HepG2 (cell line): Measurements from ENCODE around the gene GGTA1. TPM values are rescaled to one million over a fixed set of nuclear protein-coding genes. Genes with fewer than 3 reads are reported as not detected.

Experiments used
- ETV6 ChIP-seq: sonication (generic); formaldehyde crosslinking; conservative IDR thresholded peaks from 2 replicates; pipeline ENCODE4 v1.4.0; 2020; ENCODE audit warnings: missing genetic modification reagents
- GPN1 ChIP-seq: sonication (generic); formaldehyde crosslinking; IDR thresholded peaks from 2 replicates; pipeline ENCODE4 v1.5.1; 2020; ENCODE audit warnings: missing genetic modification reagents, borderline replicate concordance
- IRF2 ChIP-seq: IDR thresholded peaks from 2 replicates; pipeline ENCODE4 v1.6.1; 2018; ENCODE audit warnings: missing genetic modification reagents, missing compliant biosample characterization
- KDM3A ChIP-seq: IDR thresholded peaks from 2 replicates; pipeline ENCODE4 v1.6.1; 2018; ENCODE audit warnings: low read depth, missing compliant biosample characterization
- KDM5A ChIP-seq: fragments of 200-600 bp; sonication (generic); IDR thresholded peaks from 2 replicates; pipeline ENCODE4 v1.7.0; 2018; ENCODE audit warnings: antibody characterized with exemption, mild to moderate bottlenecking, low read length, borderline replicate concordance
- MBNL3 ChIP-seq: fragments of 250-450 bp; sonication (Bioruptor Pico); conservative IDR thresholded peaks from 2 replicates; pipeline ENCODE4 v1.8.0; 2022; ENCODE audit warnings: mild to moderate bottlenecking, inconsistent platforms
- ONECUT2 ChIP-seq: sonication (generic); formaldehyde crosslinking; IDR thresholded peaks from 2 replicates; pipeline ENCODE4 v1.4.0; 2020; ENCODE audit warnings: missing genetic modification reagents
- PRDM4 ChIP-seq: sonication (generic); formaldehyde crosslinking; IDR thresholded peaks from 2 replicates; pipeline ENCODE4 v1.9.0; 2021; ENCODE audit warnings: missing genetic modification reagents, borderline replicate concordance
- RFX1 ChIP-seq: fragments of 450-650 bp; IDR thresholded peaks from 2 replicates; pipeline ENCODE4 v1.6.1; 2017
- RFX3 ChIP-seq: IDR thresholded peaks from 2 replicates; pipeline ENCODE4 v1.6.1; 2016; ENCODE audit warnings: missing biosample characterization, missing genetic modification reagents
- SMYD3 ChIP-seq: sonication (generic); formaldehyde crosslinking; IDR thresholded peaks from 2 replicates; pipeline ENCODE4 v1.8.1; 2023; ENCODE audit warnings: mild to moderate bottlenecking, missing genetic modification reagents
- ZNF672 ChIP-seq: sonication (generic); formaldehyde crosslinking; IDR thresholded peaks from 2 replicates; pipeline ENCODE4 v1.8.1; 2022; ENCODE audit warnings: missing genetic modification reagents
- ZNF766 ChIP-seq: sonication (generic); formaldehyde crosslinking; IDR thresholded peaks from 2 replicates; pipeline ENCODE4 v1.5.0; 2020; ENCODE audit warnings: missing genetic modification reagents, borderline replicate concordance
- polyA plus RNA-seq, 8 experiments: library from polyadenylated mRNA; depleted of rRNA in 3 of 8; stranded (reverse) in 7 of 8; unstranded in 1 of 8; fragments of >200 nt; fragmentation: Illumina TruSeq in 4 of 8; extraction: Trizol in 4 of 8; gene quantifications; 2 replicates each; pipeline versions ENCODE4 v1.2.1 to v1.2.3, GENCODE V29; 2011 to 2016; ENCODE audit warnings: low read depth in 4 of 8, missing spikeins in 1 of 8, mixed read lengths in 1 of 8; ENCODE audit not compliant: insufficient read depth in 1 of 8
- total RNA-seq, 5 experiments: library from RNA; depleted of rRNA; stranded (reverse); fragments of >200 nt; fragmentation: Illumina TruSeq; extraction: Trizol; gene quantifications; 2 replicates each; pipeline ENCODE4 v1.2.3, GENCODE V29; 2016; ENCODE audit warnings: low read depth in 1 of 5
- TF ChIP-seq, protein P1 (sequence below): sonication (generic); formaldehyde crosslinking; IDR thresholded peaks from 2 replicates; pipeline ENCODE4 v1.5.1; 2020; ENCODE audit warnings: mild to moderate bottlenecking, missing genetic modification reagents, moderate library complexity
- TF ChIP-seq, protein P2 (sequence below): sonication (generic); formaldehyde crosslinking; IDR thresholded peaks from 2 replicates; pipeline ENCODE4 v1.4.0; 2020; ENCODE audit warnings: missing genetic modification reagents, borderline replicate concordance
- TF ChIP-seq, protein P3 (sequence below): fragments of 450-650 bp; IDR thresholded peaks from 2 replicates; pipeline ENCODE4 v1.6.1; 2017; ENCODE audit warnings: mild to moderate bottlenecking

GGTA1 gene
- total and polyA plus RNA-seq, 2 of the 13 experiments (the other 11 are each of a cell fraction or from before 2014, with no cell fraction given) = not detected

- no peak for TF ChIP-seq ONECUT2 (CRISPR knock-in tag)
- TF ChIP-seq, protein P1, sequence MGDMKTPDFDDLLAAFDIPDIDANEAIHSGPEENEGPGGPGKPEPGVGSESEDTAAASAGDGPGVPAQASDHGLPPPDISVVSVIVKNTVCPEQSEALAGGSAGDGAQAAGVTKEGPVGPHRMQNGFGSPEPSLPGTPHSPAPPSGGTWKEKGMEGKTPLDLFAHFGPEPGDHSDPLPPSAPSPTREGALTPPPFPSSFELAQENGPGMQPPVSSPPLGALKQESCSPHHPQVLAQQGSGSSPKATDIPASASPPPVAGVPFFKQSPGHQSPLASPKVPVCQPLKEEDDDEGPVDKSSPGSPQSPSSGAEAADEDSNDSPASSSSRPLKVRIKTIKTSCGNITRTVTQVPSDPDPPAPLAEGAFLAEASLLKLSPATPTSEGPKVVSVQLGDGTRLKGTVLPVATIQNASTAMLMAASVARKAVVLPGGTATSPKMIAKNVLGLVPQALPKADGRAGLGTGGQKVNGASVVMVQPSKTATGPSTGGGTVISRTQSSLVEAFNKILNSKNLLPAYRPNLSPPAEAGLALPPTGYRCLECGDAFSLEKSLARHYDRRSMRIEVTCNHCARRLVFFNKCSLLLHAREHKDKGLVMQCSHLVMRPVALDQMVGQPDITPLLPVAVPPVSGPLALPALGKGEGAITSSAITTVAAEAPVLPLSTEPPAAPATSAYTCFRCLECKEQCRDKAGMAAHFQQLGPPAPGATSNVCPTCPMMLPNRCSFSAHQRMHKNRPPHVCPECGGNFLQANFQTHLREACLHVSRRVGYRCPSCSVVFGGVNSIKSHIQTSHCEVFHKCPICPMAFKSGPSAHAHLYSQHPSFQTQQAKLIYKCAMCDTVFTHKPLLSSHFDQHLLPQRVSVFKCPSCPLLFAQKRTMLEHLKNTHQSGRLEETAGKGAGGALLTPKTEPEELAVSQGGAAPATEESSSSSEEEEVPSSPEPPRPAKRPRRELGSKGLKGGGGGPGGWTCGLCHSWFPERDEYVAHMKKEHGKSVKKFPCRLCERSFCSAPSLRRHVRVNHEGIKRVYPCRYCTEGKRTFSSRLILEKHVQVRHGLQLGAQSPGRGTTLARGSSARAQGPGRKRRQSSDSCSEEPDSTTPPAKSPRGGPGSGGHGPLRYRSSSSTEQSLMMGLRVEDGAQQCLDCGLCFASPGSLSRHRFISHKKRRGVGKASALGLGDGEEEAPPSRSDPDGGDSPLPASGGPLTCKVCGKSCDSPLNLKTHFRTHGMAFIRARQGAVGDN = peak; percentile 90
- TF ChIP-seq, protein P2, sequence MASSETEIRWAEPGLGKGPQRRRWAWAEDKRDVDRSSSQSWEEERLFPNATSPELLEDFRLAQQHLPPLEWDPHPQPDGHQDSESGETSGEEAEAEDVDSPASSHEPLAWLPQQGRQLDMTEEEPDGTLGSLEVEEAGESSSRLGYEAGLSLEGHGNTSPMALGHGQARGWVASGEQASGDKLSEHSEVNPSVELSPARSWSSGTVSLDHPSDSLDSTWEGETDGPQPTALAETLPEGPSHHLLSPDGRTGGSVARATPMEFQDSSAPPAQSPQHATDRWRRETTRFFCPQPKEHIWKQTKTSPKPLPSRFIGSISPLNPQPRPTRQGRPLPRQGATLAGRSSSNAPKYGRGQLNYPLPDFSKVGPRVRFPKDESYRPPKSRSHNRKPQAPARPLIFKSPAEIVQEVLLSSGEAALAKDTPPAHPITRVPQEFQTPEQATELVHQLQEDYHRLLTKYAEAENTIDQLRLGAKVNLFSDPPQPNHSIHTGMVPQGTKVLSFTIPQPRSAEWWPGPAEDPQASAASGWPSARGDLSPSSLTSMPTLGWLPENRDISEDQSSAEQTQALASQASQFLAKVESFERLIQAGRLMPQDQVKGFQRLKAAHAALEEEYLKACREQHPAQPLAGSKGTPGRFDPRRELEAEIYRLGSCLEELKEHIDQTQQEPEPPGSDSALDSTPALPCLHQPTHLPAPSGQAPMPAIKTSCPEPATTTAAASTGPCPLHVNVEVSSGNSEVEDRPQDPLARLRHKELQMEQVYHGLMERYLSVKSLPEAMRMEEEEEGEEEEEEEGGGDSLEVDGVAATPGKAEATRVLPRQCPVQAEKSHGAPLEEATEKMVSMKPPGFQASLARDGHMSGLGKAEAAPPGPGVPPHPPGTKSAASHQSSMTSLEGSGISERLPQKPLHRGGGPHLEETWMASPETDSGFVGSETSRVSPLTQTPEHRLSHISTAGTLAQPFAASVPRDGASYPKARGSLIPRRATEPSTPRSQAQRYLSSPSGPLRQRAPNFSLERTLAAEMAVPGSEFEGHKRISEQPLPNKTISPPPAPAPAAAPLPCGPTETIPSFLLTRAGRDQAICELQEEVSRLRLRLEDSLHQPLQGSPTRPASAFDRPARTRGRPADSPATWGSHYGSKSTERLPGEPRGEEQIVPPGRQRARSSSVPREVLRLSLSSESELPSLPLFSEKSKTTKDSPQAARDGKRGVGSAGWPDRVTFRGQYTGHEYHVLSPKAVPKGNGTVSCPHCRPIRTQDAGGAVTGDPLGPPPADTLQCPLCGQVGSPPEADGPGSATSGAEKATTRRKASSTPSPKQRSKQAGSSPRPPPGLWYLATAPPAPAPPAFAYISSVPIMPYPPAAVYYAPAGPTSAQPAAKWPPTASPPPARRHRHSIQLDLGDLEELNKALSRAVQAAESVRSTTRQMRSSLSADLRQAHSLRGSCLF (CRISPR knock-in tag) = no peak
- TF ChIP-seq MBNL3 = no peak
- no peak for TF ChIP-seq RFX3
- TF ChIP-seq KDM3A = peak; percentile 65
- TF ChIP-seq, protein P3, sequence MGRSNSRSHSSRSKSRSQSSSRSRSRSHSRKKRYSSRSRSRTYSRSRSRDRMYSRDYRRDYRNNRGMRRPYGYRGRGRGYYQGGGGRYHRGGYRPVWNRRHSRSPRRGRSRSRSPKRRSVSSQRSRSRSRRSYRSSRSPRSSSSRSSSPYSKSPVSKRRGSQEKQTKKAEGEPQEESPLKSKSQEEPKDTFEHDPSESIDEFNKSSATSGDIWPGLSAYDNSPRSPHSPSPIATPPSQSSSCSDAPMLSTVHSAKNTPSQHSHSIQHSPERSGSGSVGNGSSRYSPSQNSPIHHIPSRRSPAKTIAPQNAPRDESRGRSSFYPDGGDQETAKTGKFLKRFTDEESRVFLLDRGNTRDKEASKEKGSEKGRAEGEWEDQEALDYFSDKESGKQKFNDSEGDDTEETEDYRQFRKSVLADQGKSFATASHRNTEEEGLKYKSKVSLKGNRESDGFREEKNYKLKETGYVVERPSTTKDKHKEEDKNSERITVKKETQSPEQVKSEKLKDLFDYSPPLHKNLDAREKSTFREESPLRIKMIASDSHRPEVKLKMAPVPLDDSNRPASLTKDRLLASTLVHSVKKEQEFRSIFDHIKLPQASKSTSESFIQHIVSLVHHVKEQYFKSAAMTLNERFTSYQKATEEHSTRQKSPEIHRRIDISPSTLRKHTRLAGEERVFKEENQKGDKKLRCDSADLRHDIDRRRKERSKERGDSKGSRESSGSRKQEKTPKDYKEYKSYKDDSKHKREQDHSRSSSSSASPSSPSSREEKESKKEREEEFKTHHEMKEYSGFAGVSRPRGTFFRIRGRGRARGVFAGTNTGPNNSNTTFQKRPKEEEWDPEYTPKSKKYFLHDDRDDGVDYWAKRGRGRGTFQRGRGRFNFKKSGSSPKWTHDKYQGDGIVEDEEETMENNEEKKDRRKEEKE = no peak
- no peak for TF ChIP-seq ZNF766 (CRISPR knock-in tag)
- no peak for TF ChIP-seq KDM5A
- no peak for TF ChIP-seq ZNF672 (CRISPR knock-in tag)
- TF ChIP-seq PRDM4 (CRISPR knock-in tag) = no peak
- TF ChIP-seq GPN1 (CRISPR knock-in tag) = no peak
- no peak for TF ChIP-seq ETV6 (CRISPR knock-in tag)
- TF ChIP-seq RFX1 = no peak
- no peak for TF ChIP-seq SMYD3 (CRISPR knock-in tag)
- TF ChIP-seq IRF2 (CRISPR knock-in tag) = peak; percentile 52; the same call in 1 of the 2 replicates
Observed at GRCh38 chr9:121545875-121546423, 46.3 kb upstream of the GGTA1 start (continued).
